Nephron progenitor cell (in vitro differentiated cells): ENCODE data around the gene TMCO1.

Experiments
- DNase-seq: peaks from one replicate; pipeline ENCODE4 v3.0.0; 2021
- H3K27ac Mint-ChIP-seq: 2 replicates; pipeline ENCODE4 v1.8.0; 2021; ENCODE audit warnings: mild to moderate bottlenecking, moderate library complexity, mixed read lengths
- H3K27me3 Mint-ChIP-seq: 2 replicates; pipeline ENCODE4 v1.8.0; 2021; ENCODE audit warnings: mild to moderate bottlenecking, low read depth, mixed read lengths; ENCODE audit not compliant: poor library complexity
- H3K36me3 Mint-ChIP-seq: 2 replicates; pipeline ENCODE4 v1.8.0; 2021; ENCODE audit warnings: low read depth, mixed read lengths
- H3K4me1 Mint-ChIP-seq: 2 replicates; pipeline ENCODE4 v1.8.0; 2021; ENCODE audit warnings: mixed read lengths
- H3K4me3 Mint-ChIP-seq: 2 replicates; pipeline ENCODE4 v1.8.0; 2021; ENCODE audit warnings: mild to moderate bottlenecking, moderate library complexity, mixed read lengths
- H3K9me3 Mint-ChIP-seq: 2 replicates; pipeline ENCODE4 v1.8.0; 2021; ENCODE audit warnings: mild to moderate bottlenecking, moderate library complexity, mixed read lengths
- CTCF ChIP-seq: fragments of 200-600 bp; sonication (generic); IDR thresholded peaks from 2 replicates; pipeline ENCODE4 v1.5.0; 2021; ENCODE audit warnings: antibody characterized with exemption

TMCO1 gene

GRCh38 chr1:165678509-165678908 is 90.2 kb downstream of the TMCO1 start:
- Mint-ChIP-seq H3K27ac (no peak overlapping the region), H3K27me3 (no peaks in the 10 kb centered on the region), H3K4me1 (no peaks in the 10 kb centered on the region), H3K9me3 (peaks cover 18% of the 10 kb centered on the region), H3K36me3 (peaks cover 77% of the 10 kb centered on the region), H3K4me3 (no peak overlapping the region)
- no peak for DNase-seq
- no peak for TF ChIP-seq CTCF
